Activated naive CD4-positive, alpha-beta T cell (primary cell): Measurements from ENCODE around the gene PLA2G4C.
"Not testable (repeated sequence)": the region's sequence is repeated elsewhere in the genome, so short reads cannot be mapped to it uniquely, and the experiment has no call there.

ENCODE experiments used
- DNase-seq, 4 experiments: peaks; one replicate each; lab custom pipeline; 2025; lab: John Stamatoyannopoulos, UW

The PLA2G4C gene

DNA sequence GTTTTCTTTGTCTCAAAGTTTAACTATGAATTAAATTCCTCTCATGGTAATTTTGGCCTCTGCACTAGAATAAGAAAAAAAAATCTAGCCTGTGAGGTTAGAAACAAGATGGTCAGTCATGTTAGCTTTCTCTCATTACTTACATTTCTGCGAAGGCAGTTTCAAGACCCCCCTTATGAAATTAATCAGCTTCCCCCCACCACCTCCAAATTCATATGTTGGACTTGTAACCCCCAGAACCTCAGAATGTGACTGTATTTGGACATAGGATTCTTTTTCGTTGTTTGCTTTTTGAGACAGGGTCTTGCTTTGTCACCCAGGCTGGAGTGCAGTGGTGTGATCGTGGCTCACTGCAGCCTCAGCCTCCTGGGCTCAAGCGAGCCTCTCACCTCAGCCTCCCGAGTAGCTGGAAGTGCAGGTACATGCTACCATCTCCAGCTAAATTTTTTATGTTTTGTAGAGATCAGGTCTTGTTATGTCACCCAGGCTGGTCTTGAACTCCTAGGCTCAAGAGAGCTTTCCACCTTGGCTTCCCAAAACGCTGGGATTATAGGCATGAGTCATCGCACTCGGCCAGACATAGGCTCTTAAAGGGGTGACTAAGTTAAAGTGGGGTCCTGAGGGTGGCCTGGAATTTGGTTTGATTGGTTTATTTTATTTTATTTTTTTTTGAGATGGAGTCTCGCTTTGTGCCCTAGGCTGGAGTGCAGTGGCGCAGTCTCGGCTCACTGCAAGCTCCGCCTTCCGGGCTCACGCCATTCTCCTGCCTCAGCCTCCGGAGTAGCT lies 1.4 kb downstream of the PLA2G4C start:
- DNase-seq = no peak

DNA sequence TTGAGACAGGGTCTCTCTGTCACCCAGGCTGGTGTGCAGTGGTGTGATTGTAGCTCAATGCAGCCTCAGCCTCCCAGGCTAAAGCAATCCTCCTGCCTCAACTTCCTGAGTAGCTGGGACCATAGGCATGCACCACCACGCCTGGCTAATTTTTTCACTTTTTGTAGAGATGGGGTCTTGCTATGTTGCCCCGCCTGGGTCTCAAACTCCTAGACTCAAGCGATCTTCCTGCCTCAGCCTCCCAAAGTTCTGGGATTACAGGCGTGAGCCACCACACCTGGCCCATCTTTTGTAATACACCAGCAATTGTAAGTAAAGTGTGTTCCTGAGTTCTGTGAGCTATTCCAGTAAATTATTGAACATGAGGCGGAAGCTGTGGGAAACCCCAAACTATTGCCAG lies 6.7 kb downstream of the PLA2G4C start:
- DNase-seq = no peak

DNA sequence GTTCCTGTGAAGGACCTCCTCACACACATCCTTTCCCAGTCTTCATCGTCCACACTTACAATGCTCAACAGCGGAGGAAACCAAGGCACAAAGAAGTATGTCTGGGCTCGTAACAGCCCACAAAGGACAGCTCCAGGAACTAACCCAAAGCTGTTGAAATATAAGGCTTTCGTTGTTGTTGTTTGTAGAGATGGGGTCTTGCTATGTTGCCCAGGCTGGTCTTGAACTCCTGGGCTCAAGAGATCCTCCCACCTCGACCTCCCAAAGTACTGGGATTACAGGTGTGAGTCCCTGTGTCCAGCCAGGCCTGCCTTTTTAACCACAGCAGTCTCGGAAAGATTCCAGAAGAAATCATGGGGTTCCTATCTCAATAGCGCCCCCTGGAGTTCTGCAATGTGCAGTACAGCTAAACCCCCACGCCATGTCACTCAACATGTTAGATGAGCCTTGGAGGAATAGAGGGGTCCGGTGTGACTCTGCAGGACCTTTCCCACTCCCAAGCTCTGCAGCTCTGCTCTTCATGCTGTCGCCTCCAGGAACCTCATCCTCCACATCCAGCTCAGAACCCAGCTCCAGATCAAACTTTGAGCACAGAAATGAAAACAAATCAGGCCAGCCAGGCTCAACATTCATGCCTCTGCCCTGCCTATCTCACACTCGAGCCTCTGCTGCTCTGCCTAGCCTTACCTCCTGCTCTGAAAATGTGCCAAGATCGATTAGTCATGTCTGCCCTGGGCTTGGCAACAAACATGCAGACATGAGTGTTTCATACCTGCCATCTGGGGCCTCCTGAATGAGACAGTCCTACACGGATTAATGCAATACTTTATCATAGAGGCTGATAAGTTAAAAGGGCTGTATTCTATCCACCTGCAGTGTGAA lies 7.5 kb downstream of the PLA2G4C start:
- DNase-seq = no peak

DNA sequence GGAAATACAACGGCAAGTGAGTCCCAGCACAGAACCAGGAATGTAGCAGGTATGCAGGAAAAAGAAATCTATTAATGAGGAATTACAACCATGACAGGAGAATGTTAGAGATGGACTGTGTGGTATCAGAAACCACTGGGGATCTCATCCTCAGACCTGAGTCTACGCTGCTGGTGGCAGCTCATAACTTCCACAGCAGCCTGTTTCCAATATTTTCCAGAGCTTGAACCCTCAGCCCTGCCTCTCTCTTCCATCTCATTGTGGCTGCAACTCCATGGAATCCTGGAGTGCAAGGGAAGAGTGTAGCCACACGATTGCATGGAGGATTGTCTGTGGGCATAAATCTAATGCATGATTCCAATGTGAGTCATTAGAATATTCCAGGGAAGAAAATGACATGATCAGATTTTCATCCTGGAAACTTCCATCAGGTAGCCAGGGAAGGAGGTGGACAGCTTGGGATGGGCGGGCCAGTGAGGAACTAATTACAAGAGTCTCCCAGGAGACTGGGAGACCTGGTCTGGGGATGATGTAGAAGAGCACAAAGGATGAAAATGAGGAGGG lies 14.9 kb downstream of the PLA2G4C start:
- no peak for DNase-seq

DNA sequence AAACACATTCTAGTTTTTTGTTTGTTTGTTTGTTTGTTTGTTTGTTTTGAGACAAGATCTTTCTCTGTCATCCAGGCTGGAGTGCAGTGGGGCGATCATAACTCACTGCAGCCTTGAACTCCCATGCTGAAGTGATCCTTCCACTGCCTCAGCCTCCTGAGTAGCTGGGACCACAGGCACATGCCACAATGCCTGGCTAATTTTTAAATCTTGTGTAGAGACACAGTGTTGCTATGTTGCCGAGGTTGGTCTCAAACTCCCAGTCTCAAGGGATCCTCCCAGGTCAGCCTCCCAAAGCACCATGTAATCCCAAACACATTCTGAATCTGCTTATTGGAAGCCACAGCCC lies 15.8 kb downstream of the PLA2G4C start:
- no peak for DNase-seq

DNA sequence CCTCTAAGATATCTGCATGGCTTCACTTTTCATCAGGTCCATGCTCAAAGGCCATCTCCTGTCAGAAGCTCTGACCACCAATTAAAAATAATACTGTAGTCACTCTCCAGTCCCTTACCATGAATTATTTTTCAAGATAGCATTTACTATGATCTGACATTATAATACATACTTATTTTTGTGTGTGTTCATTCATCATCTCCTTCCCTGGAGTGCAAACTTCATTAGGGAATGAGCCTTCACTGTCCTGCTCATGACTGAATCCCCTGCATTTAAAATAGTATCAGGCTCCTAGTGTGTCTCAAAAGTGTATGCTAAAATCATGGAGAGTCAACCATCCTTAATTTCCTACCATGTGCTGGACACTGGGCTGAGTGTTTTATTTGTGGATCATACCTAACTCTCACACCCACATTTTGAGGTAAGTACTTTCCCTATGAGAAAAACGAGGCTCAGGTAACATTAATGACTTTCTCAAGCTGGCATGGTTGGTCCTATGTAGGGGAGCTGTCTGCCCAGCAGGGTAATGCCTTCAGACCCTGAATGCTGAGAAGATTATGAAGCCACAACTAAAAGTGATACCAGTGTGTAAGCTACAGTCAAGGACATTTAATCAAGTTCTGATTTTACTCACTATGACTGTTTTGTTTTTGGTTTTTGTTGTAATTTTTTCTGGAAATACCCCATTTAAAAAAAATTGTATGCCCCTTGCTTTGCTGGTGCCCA lies 16.3 kb downstream of the PLA2G4C start:
- DNase-seq = no peak

DNA sequence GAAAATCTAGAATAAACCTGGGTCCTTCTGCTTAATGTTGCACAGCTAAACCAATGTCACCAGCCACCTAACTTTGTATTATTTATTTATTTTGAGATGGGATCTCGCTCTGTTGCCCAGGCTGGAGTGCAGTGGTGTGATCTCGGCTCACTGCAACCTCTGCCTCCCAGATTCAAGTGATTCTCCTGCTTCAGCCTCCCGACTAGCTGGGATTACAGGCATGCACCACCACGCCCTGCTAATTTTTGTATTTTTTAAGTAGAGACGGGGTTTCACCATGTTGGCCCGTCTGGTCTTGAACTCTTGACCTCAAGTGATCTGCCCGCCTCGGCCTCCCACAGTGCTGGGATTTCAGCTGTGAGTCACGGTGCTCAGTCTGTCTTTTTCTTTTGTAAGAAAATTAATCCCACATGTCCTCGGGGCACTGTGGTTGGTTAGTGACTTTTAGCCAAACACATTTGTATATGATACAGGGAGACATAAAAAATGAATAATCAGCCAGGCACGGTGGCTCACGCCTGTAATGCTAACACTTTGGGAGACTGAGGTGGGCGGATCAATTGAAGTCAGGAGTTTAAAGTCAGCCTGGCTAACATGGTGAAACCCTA lies 19.4 kb downstream of the PLA2G4C start:
- DNase-seq = not testable (repeated sequence)

DNA sequence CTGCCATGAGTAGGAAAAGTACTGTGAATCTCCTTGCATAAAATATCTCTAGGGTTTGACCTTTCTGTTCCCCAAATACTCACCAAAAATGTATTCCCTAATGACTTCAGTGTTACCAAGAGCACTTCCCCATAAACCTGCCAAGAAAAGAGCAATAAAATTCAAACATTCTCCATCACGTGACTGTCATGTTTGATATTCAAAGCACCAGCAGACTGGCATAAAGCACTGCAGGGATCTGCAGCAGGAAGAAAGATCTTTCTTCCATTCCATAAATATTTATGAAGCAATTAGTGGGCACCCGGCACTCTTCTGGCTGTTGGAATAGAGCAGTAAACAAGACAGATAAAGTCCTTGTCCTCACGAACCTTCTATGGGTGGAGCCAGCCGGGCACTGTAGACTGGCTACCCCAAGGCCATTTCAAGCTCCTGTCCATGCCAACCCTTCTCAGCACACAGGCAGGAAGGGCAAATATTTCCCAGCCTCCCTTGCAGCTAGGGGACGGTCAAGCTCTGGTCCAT lies 20.3 kb downstream of the PLA2G4C start:
- DNase-seq = no peak

DNA sequence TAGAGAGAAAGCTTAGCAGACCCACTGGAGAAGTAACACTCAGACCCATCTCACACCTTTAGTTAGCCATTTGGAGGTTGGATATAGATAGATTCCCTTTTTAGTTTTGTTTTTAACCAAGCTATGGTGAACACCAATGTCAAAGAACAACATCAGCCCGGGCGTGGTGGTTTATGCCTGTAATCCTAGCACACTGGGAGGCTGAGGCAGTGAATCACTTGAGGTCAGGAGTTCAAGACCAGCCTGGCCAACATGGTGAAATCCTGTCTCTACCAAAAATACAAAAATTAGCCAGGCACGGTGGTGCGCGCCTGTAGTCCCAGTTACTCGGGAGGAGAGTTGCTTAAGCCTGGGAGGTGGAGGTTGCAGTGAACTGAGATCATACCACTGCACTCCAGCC lies 21.6 kb downstream of the PLA2G4C start:
- not testable (repeated sequence) for DNase-seq

DNA sequence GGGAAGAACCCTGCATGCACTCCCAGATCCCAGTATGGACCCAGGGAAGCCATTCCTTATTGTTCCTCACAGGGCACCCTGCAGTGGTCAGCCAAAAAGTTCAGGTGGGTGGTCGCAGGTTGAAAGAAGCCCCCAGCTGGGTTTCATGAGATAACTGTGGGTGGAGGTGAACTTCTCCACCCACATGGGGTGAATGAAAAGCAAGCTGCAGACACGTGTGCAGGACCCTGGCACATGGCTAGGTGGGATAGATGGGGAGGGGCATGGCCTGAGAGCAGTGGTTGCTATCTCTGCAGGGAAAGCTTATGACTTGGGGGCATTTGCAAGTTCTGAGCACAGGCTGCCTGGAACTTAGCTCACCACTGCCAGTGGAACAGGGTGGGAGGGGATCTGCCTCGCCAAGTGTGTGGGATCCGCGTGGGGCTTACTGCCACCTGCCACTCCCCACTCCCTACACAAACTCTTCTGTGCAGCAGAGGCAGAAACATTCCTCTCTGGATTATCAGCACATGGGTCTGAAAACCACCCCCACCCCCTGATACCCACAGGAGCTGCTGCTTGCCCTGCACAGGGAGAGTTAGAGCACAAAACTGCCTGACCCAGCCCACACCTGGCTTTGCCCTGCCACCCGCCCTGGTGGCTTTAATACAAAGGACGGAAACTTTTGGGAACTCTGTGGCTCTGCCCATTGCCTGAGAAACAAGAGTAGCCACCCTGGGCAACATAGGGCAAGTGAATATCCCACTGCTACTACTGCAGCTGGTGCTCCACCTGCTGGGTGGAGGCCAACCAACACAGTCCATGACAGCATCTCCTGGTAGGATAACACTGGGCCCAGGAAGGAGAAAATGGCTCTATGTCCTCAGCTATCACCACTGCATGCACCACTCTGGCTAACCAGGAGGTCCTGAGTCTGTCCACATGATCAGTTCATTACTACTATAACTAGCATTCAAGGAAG lies 24.4 kb downstream of the PLA2G4C start:
- no peak for DNase-seq

DNA sequence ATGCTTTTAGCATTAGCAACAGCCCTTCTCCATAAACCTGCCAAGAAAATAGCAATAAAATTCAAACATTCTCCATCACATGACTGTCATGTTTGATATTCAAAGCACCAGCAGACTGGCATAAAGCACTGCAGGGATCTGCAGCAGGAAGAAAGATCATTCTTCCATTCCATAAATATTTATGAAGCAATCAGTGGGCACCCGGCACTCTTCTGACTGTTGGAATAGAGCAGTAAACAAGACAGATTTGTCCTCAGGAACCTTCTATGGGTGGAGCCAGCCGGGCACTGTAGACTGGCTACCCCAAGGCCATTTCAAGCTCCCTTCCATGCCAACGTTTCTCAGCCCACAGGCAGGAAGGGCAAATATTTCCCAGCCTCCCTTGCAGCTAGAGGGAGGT lies 25.5 kb downstream of the PLA2G4C start:
- DNase-seq = no peak

DNA sequence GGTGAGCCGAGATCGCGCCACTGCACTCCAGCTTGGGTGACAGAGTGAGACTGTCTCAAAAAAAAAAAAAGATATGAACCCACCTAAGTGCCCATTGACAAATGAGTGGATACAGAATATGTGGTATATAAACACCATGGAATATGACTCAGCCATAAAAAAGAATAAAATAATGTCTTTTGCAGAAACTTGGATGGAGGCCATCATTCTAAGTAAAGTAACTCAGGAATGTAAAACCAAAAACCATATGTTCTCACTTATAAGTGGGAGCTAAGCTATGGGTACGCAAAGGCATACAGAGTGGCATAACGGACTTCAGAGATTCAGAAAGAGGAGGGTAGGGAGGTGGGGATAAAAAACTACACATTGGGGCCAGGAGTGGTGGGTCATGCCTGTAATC lies 29.5 kb downstream of the PLA2G4C start:
- no peak for DNase-seq

DNA sequence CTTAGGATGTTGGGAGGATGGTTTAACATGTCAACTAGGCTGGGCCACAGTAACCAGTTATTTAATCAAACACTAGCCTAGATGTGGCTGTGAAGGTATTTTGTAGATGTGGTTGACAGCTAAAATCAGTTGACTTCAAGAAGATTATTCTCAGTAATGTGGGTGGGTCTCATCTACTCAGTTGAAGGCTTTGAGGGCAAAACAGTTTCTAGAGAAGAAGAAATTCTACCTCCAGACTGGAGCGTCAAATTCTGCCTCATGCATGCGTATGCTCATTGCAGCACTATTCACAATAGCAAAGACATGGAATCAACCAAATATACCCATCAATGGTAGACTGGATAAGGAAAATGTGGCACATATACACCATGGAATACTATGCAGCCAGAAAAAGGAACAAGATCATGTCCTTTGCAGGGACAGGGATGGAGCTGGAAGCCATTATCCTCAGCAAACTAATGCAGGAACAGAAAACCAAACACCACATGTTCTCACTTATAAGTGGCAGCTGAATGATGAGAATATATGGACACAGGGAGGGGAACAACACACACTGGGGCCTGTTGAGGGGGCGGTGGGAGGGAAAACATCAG lies 40.3 kb downstream of the PLA2G4C start:
- DNase-seq = not testable (repeated sequence)

DNA sequence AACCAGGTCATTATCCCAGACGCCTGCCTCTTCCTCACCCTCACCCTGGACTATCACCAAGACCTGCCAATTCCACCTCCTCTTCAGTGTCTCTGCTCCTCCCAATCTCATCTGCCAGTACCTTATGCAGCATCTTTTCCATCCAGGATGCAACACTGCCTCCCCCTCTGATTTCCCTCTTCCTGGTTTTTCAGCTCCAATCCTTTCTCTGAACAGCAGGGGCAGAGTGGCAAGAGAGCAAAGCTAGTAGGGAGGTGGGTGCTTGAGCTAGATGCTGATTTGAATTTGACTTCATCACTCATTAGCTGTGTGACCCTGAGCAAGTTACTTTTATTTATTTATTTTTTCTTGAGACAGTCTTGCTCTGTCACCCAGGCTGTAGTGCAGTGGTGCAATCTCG lies 41.2 kb downstream of the PLA2G4C start:
- no peak for DNase-seq

DNA sequence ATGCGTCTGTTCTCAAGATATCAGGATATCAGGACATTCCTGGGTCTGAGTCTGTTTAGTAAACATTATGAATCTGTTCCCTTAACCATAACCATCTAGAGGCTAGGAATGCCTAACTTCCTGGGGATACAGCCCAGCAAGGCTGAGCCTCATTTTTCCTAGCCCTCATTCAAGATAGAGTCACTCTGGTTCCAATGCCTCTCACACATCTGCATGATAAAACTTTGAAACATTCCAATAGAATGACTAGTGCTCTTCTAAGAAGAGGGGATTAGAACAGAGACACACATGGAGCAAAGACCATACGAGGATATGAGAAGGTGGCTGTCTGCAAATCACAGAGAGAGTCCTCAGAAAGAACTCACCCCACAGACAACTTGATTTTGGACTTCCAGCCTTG lies 46.1 kb downstream of the PLA2G4C start:
- no peak for DNase-seq

DNA sequence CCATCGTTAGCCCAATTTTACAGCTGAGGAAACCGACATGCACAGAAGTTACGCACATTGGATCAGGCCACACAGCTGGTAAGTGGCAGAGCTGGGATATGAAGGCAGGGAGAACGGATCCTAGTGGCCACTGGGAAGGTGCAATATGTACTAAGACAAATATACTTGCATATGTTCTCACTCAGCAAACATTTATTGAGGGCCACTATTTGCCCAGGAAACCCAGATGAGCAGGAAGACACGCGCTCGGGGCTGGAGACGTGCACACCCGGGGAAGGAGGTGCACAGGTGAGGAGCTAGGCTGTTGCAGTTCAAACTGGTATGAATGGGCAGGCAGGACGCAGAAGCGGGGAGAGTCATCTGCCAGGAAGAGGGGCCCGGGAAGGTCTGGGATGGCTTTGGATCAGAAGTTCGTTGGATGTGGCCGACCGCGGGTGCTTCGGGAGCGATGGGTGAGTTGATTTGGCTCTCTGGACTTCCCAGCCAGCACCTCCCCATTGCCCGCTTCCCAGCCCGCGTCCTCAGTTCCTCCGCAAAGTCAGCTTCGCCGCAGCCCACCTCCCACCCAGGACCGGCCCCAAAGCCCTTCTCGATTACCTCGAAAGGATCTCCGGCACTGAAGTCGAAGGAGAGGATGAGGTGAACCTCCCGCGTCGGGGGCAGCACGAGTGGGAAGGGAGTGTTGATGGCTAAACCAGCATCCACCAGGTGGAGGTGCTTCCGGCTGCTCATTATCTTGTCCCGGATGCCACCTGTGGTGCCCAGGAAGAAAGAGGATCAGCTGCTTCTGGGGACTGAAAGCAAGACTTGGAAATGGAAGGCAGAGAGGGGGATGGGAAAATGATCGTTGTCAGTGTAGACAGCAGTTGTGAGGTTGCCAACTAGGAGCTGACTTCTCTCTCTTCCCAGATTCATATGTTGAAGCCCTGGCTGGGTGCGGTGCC lies 48.9 kb downstream of the PLA2G4C start:
- no peak for DNase-seq

DNA sequence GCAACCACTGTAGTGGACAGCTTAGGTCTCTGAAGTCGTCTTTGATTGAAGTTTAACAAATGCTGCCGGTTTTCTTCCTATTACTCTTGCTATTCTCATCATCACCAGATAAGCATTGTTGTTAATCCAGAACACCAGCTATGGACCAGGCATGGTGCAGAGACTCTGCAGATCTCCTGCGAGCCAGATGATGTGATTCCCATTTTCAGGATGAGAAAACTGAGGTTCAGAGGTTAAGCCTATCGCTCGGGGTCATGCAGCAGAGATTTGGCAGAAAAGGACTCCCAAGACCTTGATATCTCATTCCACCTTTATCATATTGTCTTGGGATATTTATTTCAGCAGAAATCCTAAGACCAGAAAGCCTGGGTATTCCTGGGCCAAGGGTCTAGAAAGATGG lies 50.2 kb downstream of the PLA2G4C start:
- DNase-seq = no peak

DNA sequence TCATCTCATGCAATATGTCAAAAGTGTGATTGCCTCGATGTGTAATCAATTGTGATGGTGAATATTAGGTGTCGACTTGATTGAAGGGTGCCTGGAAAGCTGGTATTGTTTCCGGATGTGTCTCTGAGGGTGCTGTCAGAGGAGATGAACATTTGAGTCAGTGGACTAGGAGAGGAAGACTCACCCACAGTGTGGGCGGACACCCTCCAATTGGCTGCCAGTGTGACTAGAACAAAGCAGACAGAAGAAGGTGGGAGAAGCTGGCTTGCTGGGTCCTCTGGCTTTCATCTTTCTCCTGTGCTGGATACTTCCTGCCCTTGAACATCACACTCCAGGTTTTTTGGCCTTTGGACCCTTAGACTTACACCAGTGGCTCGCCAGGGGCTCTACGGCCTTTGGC lies 51.3 kb downstream of the PLA2G4C start:
- no peak for DNase-seq

DNA sequence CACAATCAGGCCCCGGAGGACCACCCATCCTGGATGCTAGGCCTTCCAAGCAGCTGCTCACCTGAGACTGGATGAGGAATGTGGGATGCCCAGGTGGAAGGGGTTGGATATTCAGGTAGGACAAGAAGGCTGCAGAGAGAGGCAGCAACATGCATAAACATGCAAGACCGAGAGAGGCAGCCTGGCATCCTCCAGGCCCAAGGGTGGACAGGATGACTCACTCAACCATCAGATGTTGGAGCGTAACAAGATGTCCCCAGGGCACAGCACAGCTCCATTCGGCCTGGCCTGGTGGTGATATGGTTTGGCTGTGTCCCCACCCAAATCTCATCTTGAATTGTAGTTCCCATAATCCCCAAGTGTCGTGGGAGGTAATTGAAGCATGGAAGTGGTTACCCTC lies 56.8 kb downstream of the PLA2G4C start:
- DNase-seq = no peak
